ENCODE measurements around the gene PROZ. TPM values are rescaled to one million over a fixed set of nuclear protein-coding genes. Genes with fewer than 3 reads are reported as not detected.

PROZ gene
- polyA plus RNA-seq, 1 of the 3 experiments (the other 2 are of a cell fraction) = not detected

DNA sequence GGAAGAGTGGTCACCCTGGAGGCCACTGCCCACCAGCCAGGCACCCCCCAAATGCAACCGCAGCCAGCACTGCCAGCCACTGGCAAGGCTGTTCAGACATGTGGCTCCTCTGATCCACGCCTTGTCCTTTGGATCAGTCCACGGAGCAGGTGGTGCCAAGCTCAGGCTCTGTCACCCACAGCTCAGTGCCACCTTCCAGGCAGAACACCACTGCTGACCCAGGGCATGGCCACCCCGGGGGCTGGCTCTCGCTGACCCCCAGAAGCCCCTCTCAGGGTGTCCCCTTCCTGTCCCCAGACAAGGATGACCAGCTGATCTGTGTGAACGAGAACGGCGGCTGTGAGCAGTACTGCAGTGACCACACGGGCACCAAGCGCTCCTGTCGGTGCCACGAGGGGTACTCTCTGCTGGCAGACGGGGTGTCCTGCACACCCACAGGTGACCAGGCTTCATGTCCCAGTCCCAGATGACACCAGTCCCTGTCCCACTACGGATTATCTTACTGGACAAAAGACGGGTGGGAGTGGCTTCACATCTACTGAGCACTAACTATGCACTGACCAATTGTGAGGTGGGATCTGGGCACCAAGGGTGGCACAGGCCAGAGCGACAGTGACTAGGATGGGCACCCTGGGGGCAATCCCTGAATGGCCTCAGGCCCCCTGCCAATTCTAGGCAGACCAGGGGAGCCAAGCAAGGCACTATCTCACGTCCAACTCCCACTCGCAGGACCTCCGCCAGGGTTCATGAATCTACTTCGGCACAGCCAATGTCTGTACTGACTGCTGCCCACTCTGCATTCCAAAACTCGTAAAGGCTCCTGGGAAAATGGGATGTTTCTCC lies 42.9 kb upstream of the PROZ start:
- TF ChIP-seq RFX5 (IDR thresholded peaks at IDR 0.05; ENCODE audit: low read length) (no peak), NRF1 (IDR thresholded peaks at IDR 0.05; ENCODE audit: low read depth, low read length) (no peak), EZH2phosphoT487 (IDR thresholded peaks at IDR 0.05; ENCODE audit: borderline replicate concordance, low read depth) (no peak), CTCF (IDR thresholded peaks at IDR 0.05) (no peak), ZBTB33 (IDR thresholded peaks at IDR 0.05; ENCODE audit: borderline replicate concordance, low read depth) (no peak), RXRA (IDR thresholded peaks at IDR 0.05; ENCODE audit: borderline replicate concordance, low read depth) (no peak), GABPA (IDR thresholded peaks at IDR 0.05; ENCODE audit: low read depth) (no peak), YY1 (IDR thresholded peaks at IDR 0.05; ENCODE audit: low read depth) (no peak), ELF1 (IDR thresholded peaks at IDR 0.05) (no peak), TEAD4 (IDR thresholded peaks at IDR 0.05; ENCODE audit: borderline replicate concordance, insufficient read depth) (no peak), MEF2A (IDR thresholded peaks at IDR 0.05; ENCODE audit: borderline replicate concordance, low read depth) (no peak), FOSL2 (IDR thresholded peaks at IDR 0.05; ENCODE audit: borderline replicate concordance, low read depth) (no peak), TAF1 (IDR thresholded peaks at IDR 0.05; ENCODE audit: borderline replicate concordance, low read depth, low read length) (no peak), RCOR1 (IDR thresholded peaks at IDR 0.05; ENCODE audit: low read length) (no peak), TCF12 (IDR thresholded peaks at IDR 0.05) (no peak), SIN3A (IDR thresholded peaks at IDR 0.05; ENCODE audit: borderline replicate concordance, low read depth, low read length) (no peak), JUND (IDR thresholded peaks at IDR 0.05) (no peak)
- TF ChIP-seq, protein P1, sequence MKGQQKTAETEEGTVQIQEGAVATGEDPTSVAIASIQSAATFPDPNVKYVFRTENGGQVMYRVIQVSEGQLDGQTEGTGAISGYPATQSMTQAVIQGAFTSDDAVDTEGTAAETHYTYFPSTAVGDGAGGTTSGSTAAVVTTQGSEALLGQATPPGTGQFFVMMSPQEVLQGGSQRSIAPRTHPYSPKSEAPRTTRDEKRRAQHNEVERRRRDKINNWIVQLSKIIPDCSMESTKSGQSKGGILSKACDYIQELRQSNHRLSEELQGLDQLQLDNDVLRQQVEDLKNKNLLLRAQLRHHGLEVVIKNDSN (IDR thresholded peaks at IDR 0.05; ENCODE audit: borderline replicate concordance, low read depth) = no peak
- TF ChIP-seq, protein P2, sequence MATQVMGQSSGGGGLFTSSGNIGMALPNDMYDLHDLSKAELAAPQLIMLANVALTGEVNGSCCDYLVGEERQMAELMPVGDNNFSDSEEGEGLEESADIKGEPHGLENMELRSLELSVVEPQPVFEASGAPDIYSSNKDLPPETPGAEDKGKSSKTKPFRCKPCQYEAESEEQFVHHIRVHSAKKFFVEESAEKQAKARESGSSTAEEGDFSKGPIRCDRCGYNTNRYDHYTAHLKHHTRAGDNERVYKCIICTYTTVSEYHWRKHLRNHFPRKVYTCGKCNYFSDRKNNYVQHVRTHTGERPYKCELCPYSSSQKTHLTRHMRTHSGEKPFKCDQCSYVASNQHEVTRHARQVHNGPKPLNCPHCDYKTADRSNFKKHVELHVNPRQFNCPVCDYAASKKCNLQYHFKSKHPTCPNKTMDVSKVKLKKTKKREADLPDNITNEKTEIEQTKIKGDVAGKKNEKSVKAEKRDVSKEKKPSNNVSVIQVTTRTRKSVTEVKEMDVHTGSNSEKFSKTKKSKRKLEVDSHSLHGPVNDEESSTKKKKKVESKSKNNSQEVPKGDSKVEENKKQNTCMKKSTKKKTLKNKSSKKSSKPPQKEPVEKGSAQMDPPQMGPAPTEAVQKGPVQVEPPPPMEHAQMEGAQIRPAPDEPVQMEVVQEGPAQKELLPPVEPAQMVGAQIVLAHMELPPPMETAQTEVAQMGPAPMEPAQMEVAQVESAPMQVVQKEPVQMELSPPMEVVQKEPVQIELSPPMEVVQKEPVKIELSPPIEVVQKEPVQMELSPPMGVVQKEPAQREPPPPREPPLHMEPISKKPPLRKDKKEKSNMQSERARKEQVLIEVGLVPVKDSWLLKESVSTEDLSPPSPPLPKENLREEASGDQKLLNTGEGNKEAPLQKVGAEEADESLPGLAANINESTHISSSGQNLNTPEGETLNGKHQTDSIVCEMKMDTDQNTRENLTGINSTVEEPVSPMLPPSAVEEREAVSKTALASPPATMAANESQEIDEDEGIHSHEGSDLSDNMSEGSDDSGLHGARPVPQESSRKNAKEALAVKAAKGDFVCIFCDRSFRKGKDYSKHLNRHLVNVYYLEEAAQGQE (IDR thresholded peaks at IDR 0.05; ENCODE audit: low read depth, low read length) = no peak
- TF ChIP-seq, protein P3, sequence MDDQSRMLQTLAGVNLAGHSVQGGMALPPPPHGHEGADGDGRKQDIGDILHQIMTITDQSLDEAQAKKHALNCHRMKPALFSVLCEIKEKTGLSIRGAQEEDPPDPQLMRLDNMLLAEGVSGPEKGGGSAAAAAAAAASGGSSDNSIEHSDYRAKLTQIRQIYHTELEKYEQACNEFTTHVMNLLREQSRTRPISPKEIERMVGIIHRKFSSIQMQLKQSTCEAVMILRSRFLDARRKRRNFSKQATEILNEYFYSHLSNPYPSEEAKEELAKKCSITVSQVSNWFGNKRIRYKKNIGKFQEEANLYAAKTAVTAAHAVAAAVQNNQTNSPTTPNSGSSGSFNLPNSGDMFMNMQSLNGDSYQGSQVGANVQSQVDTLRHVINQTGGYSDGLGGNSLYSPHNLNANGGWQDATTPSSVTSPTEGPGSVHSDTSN (IDR thresholded peaks at IDR 0.05) = no peak
- Histone ChIP-seq H2AFZ (ENCODE audit: low read depth) (no peak overlapping the region), H3K9me3 (no peaks in the 10 kb centered on the region), H4K20me1 (ENCODE audit: insufficient read depth) (no peaks in the 10 kb centered on the region), H3K4me1 (ENCODE audit: control insufficient read depth in 1 of 2, insufficient read depth in 2 of 2, low read depth in 1 of 2, low read length in 1 of 2) (peaks cover 0 to under 1% of the 10 kb centered on the region in 2 experiments; a peak in 1 of 4 replicates), H3K9ac (no peak overlapping the region), H3K4me3 (ENCODE audit: low read depth in 2 of 2, low read length in 1 of 2) (no peak overlapping the region), H3F3A (replicated peaks; ENCODE audit: insufficient read depth) (no peaks in the 10 kb centered on the region), H3K27me3 (ENCODE audit: insufficient read depth) (peaks cover 4% of the 10 kb centered on the region), H3K4me2 (no peak overlapping the region), H3K9me2 (no peaks in the 10 kb centered on the region), H3K79me2 (ENCODE audit: insufficient read depth) (no peaks in the 10 kb centered on the region), H3K36me3 (replicated peaks in 1 of 2; ENCODE audit: control insufficient read depth in 1 of 2, insufficient read depth in 2 of 2, low read length in 1 of 2) (no peaks in the 10 kb centered on the region), H3K27ac (ENCODE audit: low read depth in 2 of 2, low read length in 1 of 2) (no peak overlapping the region)
- DNase-seq = peak; percentile 14
- WGBS (ENCODE audit: low lambda C conversion rate) = 59% methylated on average over 12 of the region's 21 CpGs
- ChIA-PET POLR2A (interaction anchor here (0.6 kb wide), 2 partner anchors 16 to 253 kb away, joined by 3 read pairs; no protein-coding TSS in a partner anchor), CTCF (interaction anchor here (1.4 kb wide), 1 partner anchor 8 kb away, joined by 4 read pairs; no protein-coding TSS in a partner anchor)

Data from SK-N-SH (cell line).